HepG2 (cell line): ENCODE measurements around the gene UNC5CL. TPM values are rescaled to one million over a fixed set of nuclear protein-coding genes. Genes with fewer than 3 reads are reported as not detected.

Source experiments
- BRCA1 ChIP-seq: sonication (generic); formaldehyde crosslinking; IDR thresholded peaks from 2 replicates; pipeline ENCODE4 v1.4.0; 2020; ENCODE audit warnings: missing genetic modification reagents
- DNMT3B ChIP-seq: conservative IDR thresholded peaks from 2 replicates; pipeline ENCODE4 v1.6.1; 2016; ENCODE audit warnings: missing biosample characterization, control low read depth
- ESRRA ChIP-seq: sonication (generic); formaldehyde crosslinking; IDR thresholded peaks from 2 replicates; pipeline ENCODE4 v1.5.1; 2020; ENCODE audit warnings: mild to moderate bottlenecking, low read depth, missing genetic modification reagents
- MBD4 ChIP-seq: IDR thresholded peaks from 2 replicates; pipeline ENCODE4 v1.6.1; 2012; ENCODE audit warnings: low read length, inconsistent platforms, borderline replicate concordance
- NR2F6 ChIP-seq, 2 experiments: IDR thresholded peaks; 2 replicates each; pipeline ENCODE4 v1.6.1; 2016; ENCODE audit warnings: antibody characterized with exemption in 1 of 2, mild to moderate bottlenecking in 1 of 2
- POLR2G ChIP-seq: fragments of 200-400 bp; formaldehyde crosslinking; IDR thresholded peaks from 2 replicates; pipeline ENCODE4 v1.6.1; 2018; ENCODE audit warnings: mild to moderate bottlenecking, low read depth, low read length, moderate library complexity
- SRY ChIP-seq: sonication (generic); formaldehyde crosslinking; IDR thresholded peaks from 2 replicates; pipeline ENCODE4 v1.8.0; 2022; ENCODE audit warnings: mild to moderate bottlenecking, missing genetic modification reagents
- TOE1 ChIP-seq: sonication (generic); formaldehyde crosslinking; IDR thresholded peaks from 2 replicates; pipeline ENCODE4 v1.4.0; 2020; ENCODE audit warnings: mild to moderate bottlenecking, missing genetic modification reagents
- ZFP37 ChIP-seq: sonication (generic); formaldehyde crosslinking; IDR thresholded peaks from 2 replicates; pipeline ENCODE4 v1.4.0; 2020; ENCODE audit warnings: missing genetic modification reagents, borderline replicate concordance
- ZNF24 ChIP-seq: fragments of 450-650 bp; IDR thresholded peaks from 2 replicates; pipeline ENCODE4 v1.6.1; 2017; ENCODE audit warnings: antibody characterized with exemption, mild to moderate bottlenecking
- polyA plus RNA-seq, 8 experiments: library from polyadenylated mRNA; depleted of rRNA in 3 of 8; stranded (reverse) in 7 of 8; unstranded in 1 of 8; fragments of >200 nt; fragmentation: Illumina TruSeq in 4 of 8; extraction: Trizol in 4 of 8; gene quantifications; 2 replicates each; pipeline versions ENCODE4 v1.2.1 to v1.2.3, GENCODE V29; 2011 to 2016; ENCODE audit warnings: low read depth in 4 of 8, missing spikeins in 1 of 8, mixed read lengths in 1 of 8; ENCODE audit not compliant: insufficient read depth in 1 of 8
- total RNA-seq, 5 experiments: library from RNA; depleted of rRNA; stranded (reverse); fragments of >200 nt; fragmentation: Illumina TruSeq; extraction: Trizol; gene quantifications; 2 replicates each; pipeline ENCODE4 v1.2.3, GENCODE V29; 2016; ENCODE audit warnings: low read depth in 1 of 5
- TF ChIP-seq, protein P1 (sequence below): sonication (generic); formaldehyde crosslinking; IDR thresholded peaks from 2 replicates; pipeline ENCODE4 v1.4.0; 2020; ENCODE audit warnings: mild to moderate bottlenecking, missing genetic modification reagents
- TF ChIP-seq, protein P2 (sequence below): sonication (generic); formaldehyde crosslinking; IDR thresholded peaks from 2 replicates; pipeline ENCODE4 v1.5.0; 2020; ENCODE audit warnings: missing genetic modification reagents
- TF ChIP-seq, protein P3 (sequence below): IDR thresholded peaks from 2 replicates; pipeline ENCODE4 v1.6.1; 2016; ENCODE audit warnings: low read depth
- TF ChIP-seq, protein P4 (sequence below): sonication (generic); formaldehyde crosslinking; IDR thresholded peaks from 2 replicates; pipeline ENCODE4 v1.4.0; 2020; ENCODE audit warnings: missing genetic modification reagents

Gene UNC5CL
- total and polyA plus RNA-seq, 2 of the 13 experiments (the other 11 are each of a cell fraction or from before 2014, with no cell fraction given): 2.4 to 2.5 TPM

DNA sequence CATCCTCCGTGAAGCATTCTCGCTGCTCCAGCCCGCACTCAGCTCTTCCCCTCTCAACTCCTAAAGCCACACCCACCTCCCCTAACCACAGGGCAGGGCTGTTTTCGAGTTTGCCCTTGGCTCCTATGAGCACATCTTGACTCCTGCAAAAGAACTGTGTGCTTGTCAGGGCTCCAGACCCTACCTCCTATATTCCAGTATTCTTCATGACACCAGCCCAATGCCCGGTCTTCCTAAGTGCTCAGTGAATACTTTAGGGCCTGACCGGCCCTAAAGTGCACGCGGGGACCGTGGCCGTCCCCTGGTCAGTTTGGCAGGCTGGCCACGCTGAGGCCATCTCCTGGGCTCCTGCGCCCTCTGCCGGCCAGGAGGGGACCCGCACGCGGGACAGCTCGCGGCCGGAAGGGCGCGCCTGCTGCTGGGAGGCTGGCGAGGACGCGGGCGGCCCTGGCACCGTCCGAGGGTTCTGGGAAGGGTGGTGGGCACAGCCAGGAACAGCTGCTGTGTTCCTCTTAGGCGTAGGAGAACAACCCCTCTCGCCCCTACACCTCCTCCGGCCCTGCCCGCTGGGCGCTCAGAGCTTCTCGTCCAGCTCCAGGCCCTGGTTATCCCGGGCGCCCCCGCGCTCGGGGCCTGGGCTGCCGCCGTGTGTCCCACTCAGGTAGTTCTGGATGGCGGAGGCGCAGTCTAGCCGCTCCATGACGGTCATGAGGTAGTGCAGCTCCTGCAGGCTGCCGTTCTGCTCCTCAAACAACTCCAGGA, 11.0 kb downstream of the UNC5CL start (continued):
- TF ChIP-seq SRY (CRISPR knock-in tag): 0 out of 2 replicates have a peak, but pooled peaks have one; percentile 39
- peak; percentile 33; the same call in 1 of the 2 replicates for TF ChIP-seq POLR2G
- no peak for TF ChIP-seq NR2F6 (IDR thresholded peaks at IDR 0.05)
- TF ChIP-seq NR2F6 (CRISPR knock-in tag; IDR thresholded peaks at IDR 0.05): no peak; the same call in 1 of the 2 replicates
- TF ChIP-seq, protein P1, sequence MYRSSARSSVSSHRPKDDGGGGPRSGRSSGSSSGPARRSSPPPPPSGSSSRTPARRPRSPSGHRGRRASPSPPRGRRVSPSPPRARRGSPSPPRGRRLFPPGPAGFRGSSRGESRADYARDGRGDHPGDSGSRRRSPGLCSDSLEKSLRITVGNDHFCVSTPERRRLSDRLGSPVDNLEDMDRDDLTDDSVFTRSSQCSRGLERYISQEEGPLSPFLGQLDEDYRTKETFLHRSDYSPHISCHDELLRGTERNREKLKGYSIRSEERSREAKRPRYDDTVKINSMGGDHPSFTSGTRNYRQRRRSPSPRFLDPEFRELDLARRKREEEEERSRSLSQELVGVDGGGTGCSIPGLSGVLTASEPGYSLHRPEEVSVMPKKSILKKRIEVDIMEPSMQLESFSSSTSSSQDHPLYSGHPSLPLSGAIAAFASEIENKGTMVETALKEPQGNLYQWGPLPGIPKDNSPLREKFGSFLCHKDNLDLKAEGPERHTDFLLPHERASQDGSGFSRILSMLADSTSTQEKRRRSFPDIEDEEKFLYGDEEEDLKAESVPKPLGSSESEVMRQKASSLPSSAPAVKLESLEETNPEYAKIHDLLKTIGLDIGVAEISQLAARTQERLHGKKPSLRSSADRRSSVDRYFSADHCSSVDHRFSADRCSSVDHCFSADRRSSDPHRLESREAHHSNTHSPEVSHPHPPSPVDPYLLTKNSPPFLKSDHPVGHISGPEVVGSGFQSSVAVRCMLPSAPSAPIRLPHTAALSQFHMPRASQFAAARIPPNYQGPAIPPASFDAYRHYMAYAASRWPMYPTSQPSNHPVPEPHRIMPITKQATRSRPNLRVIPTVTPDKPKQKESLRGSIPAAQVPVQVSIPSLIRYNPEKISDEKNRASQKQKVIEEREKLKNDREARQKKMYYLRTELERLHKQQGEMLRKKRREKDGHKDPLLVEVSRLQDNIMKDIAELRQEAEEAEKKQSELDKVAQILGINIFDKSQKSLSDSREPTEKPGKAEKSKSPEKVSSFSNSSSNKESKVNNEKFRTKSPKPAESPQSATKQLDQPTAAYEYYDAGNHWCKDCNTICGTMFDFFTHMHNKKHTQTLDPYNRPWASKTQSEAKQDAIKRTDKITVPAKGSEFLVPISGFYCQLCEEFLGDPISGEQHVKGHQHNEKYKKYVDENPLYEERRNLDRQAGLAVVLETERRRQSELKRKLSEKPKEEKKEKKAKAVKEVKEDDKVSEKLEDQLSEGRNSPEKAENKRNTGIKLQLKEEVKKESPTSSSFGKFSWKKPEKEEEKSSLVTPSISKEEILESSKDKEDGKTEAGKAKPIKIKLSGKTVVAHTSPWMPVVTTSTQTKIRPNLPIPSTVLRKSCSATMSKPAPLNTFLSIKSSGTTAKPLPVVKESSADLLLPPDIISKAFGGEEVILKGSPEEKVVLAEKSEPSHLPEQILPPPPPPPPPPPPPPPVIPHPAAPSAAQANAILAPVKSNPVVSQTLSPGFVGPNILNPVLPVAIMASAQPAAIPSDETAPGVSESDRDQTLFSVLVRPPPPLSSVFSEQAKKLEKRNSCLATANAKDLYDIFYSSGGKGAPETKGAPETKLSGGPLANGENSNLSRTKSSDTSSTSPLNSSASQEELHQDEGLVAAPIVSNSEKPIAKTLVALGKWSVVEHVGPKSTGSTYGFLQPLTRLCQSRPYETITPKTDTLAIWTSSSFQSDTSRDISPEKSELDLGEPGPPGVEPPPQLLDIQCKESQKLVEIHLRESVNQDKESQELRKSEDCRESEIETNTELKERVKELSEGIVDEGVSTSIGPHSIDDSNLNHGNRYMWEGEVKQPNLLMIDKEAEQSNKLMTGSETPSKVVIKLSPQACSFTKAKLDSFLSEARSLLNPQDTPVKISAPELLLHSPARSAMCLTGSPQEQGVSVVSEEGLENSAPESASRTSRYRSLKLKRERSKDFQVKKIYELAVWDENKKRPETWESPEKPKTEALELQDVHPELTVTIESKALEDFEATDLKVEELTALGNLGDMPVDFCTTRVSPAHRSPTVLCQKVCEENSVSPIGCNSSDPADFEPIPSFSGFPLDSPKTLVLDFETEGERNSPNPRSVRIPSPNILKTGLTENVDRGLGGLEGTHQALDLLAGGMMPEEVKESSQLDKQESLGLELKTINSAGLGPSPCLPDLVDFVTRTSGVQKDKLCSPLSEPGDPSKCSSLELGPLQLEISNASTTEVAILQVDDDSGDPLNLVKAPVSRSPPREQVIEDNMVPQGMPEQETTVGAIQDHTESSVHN (CRISPR knock-in tag): no peak
- no peak for TF ChIP-seq ESRRA (CRISPR knock-in tag)
- no peak for TF ChIP-seq ZNF24
- TF ChIP-seq MBD4: no peak
- TF ChIP-seq ZFP37: 0 out of 2 replicates have a peak, but pooled peaks have one; percentile 19
- TF ChIP-seq, protein P2, sequence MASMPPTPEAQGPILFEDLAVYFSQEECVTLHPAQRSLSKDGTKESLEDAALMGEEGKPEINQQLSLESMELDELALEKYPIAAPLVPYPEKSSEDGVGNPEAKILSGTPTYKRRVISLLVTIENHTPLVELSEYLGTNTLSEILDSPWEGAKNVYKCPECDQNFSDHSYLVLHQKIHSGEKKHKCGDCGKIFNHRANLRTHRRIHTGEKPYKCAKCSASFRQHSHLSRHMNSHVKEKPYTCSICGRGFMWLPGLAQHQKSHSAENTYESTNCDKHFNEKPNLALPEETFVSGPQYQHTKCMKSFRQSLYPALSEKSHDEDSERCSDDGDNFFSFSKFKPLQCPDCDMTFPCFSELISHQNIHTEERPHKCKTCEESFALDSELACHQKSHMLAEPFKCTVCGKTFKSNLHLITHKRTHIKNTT: no peak
- TF ChIP-seq, protein P3, sequence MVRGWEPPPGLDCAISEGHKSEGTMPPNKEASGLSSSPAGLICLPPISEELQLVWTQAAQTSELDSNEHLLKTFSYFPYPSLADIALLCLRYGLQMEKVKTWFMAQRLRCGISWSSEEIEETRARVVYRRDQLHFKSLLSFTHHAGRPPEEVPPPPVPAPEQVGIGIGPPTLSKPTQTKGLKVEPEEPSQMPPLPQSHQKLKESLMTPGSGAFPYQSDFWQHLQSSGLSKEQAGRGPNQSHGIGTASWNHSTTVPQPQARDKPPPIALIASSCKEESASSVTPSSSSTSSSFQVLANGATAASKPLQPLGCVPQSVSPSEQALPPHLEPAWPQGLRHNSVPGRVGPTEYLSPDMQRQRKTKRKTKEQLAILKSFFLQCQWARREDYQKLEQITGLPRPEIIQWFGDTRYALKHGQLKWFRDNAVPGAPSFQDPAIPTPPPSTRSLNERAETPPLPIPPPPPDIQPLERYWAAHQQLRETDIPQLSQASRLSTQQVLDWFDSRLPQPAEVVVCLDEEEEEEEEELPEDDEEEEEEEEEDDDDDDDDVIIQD (CRISPR knock-in tag): peak; percentile 53; the same call in 1 of the 2 replicates
- TF ChIP-seq DNMT3B (CRISPR knock-in tag): 0 out of 2 replicates have a peak, but pooled peaks have one; percentile 51
- peak; percentile 47; the same call in 1 of the 2 replicates for TF ChIP-seq BRCA1 (CRISPR knock-in tag)
- TF ChIP-seq, protein P4, sequence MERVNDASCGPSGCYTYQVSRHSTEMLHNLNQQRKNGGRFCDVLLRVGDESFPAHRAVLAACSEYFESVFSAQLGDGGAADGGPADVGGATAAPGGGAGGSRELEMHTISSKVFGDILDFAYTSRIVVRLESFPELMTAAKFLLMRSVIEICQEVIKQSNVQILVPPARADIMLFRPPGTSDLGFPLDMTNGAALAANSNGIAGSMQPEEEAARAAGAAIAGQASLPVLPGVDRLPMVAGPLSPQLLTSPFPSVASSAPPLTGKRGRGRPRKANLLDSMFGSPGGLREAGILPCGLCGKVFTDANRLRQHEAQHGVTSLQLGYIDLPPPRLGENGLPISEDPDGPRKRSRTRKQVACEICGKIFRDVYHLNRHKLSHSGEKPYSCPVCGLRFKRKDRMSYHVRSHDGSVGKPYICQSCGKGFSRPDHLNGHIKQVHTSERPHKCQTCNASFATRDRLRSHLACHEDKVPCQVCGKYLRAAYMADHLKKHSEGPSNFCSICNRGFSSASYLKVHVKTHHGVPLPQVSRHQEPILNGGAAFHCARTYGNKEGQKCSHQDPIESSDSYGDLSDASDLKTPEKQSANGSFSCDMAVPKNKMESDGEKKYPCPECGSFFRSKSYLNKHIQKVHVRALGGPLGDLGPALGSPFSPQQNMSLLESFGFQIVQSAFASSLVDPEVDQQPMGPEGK (CRISPR knock-in tag): peak; percentile 25; the same call in 1 of the 2 replicates
- TF ChIP-seq TOE1 (CRISPR knock-in tag): no peak
